OCI-LY3 (cell line): ENCODE results near the gene EIF2B5.

ENCODE experiments used
- EZH2phosphoT487 ChIP-seq: fragments of 200-600 bp; shearing (Covaris generic); IDR thresholded peaks from 2 replicates; pipeline ENCODE4 v1.6.1; 2018; ENCODE audit warnings: antibody characterized with exemption, mixed run types, low read depth
- TF ChIP-seq, protein P1 (sequence below): fragments of 200-600, 300-600 bp; sonication (generic); IDR thresholded peaks from 2 replicates; pipeline ENCODE4 v1.5.1; 2014; ENCODE audit warnings: antibody characterized with exemption, low read length, low read depth

GRCh38 chr3:184092199-184092598 is 43.0 kb upstream of the EIF2B5 start:
- TF ChIP-seq, protein P1, sequence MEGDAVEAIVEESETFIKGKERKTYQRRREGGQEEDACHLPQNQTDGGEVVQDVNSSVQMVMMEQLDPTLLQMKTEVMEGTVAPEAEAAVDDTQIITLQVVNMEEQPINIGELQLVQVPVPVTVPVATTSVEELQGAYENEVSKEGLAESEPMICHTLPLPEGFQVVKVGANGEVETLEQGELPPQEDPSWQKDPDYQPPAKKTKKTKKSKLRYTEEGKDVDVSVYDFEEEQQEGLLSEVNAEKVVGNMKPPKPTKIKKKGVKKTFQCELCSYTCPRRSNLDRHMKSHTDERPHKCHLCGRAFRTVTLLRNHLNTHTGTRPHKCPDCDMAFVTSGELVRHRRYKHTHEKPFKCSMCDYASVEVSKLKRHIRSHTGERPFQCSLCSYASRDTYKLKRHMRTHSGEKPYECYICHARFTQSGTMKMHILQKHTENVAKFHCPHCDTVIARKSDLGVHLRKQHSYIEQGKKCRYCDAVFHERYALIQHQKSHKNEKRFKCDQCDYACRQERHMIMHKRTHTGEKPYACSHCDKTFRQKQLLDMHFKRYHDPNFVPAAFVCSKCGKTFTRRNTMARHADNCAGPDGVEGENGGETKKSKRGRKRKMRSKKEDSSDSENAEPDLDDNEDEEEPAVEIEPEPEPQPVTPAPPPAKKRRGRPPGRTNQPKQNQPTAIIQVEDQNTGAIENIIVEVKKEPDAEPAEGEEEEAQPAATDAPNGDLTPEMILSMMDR = no peak
- TF ChIP-seq EZH2phosphoT487 = no peak
